ENCODE data around the gene FAM234B.

FAM234B gene, protein sequence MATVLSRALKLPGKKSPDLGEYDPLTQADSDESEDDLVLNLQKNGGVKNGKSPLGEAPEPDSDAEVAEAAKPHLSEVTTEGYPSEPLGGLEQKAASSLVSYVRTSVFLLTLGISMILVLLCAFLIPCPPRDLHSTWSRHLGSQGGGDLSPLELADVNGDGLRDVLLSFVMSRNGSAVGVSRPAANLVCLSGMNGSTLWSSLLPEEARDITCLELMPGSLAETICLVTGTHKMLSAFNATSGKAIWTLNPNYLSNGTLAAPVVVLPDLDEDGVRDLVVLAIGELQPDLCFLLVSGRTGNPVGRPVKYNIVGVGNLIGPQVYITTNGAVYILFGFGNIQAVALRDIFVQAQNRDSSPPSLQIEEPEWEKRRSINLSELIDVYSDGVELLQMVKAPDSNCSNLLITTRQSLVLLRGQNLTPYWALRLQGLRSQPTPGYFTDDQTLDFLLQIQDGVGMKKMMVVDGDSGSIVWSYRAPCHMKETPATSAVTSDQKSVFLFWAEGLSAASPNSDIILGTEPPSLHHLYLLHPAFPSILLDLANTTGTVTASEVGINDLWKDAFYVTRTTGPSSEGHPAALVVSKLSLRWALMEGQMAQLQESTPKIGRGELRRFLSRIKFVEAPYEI

DNA sequence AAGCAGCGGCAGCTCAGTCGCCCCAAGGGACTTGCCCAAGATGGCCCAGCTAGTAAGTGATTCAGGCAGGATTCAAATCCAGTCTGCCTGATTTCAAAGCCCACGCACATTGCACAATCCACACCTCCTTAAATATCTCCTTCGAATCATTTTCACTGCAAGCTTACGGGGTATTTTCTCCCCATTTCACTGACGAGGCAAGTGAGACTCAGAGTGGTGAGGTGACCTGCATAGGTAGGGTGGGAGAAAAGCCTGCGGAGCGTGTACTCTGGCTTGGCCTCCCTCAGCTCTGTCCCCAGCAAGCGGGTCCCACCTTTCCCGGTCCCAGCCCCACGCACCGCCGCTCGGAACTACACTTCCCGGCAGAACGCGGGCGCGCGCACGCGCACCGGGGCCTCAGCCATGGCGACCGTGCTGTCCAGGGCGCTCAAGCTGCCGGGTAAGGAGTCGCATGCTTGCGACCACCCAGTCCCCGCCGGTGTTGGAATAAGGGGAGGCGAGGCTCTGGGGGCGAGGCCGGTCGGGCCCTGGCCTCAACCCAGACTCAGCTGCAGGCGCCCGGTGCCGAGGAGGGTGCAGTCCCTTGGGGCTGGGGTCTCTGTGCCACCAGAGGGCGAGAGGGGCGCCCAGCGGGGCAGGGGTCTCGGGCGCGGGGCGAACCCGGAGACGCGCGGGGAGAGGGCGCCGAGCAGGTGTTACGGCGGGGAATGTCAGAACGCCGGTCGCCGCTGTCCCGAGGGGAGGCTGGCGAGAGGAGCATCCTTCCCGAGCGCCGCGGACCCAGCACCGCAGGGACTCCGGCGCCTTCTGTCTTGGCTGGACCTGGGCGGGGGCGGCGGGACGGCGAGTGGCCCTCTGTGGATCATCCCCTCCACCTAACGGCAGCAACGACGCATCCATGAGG, at the start of gene FAM234B:
TSS of gene FAM234B (plus strand) at position 380 of the 904 bp plus-strand sequence. CDS start at position 403, 23 bp downstream.
- DNase-seq: peak; percentile 53

DNA sequence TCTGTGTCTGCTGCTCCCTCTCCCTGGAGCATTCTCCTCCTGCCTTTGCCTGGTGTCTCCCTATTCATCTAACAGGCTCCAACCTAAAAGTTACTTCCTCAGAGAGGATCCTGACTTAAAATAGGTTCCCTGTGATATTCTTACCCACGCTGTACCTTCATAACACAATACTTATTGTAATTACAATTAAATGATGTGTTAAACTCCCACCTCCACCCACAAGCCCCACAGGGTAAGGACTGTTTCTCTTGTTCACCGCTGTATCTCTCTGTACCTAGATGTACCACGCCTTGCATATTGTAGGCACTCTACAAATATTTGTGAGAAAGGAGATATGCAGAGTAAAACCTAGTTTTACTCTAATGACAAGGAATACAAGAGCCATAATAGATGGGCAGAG, 49.1 kb upstream of the FAM234B start:
- DNase-seq: no peak

DNA sequence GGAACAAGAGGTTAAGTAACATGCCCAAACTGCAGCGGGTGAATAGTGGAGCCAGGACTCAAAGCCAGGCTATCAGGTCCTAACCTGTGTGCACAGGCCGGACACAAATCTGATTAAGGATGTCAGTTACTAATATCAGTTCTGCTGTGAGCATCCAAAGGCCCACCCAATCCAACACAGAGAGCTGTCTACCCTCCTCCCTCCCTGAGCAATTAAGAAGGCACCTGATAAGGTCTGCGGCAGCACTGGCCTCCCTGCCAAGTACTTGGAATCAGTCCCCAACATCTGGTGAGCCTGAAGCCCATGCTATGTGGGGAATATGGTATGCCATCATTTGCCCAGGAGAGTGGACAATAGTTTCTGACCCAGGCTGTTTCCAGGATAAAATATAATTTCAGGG, 48.0 kb upstream of the FAM234B start:
- no peak for DNase-seq

DNA sequence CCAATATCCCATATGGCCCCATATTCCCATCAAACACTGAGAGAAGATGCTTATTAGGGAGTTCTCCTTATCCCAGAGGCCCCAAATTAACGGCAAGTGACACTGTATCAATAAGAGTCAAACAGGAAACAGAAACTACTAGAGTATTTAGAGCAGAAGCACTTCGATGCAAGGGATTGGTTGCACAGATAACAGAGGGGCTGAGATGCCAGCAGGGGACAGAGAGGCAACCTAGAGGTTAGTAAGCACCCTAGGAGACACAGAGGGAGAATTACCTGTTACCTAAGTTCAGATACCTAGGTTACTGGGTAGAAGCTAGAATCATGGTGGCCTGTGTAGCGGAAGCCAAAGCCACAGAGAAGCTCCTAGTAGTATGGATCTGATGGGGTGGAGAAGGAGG, 47.0 kb upstream of the FAM234B start:
- no peak for DNase-seq

DNA sequence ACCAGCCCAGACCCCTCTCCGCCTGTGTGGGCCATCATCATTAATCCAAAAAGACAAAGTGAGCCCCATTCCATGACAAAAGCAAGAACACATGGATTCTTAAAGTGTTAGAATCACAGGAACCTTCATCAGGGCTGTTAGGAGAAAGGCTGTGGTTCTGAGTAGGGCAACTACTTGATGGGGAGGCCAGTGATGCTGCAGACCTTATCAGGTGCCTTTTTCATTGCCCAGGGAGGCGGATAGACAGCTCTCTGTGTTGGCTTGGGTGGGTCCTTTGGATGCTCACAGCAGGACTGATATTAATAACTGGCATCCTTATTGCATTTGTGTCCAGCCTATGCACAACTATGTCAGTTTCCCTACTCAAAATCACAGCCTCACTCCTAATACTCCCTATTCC, 46.4 kb upstream of the FAM234B start:
- no peak for DNase-seq

DNA sequence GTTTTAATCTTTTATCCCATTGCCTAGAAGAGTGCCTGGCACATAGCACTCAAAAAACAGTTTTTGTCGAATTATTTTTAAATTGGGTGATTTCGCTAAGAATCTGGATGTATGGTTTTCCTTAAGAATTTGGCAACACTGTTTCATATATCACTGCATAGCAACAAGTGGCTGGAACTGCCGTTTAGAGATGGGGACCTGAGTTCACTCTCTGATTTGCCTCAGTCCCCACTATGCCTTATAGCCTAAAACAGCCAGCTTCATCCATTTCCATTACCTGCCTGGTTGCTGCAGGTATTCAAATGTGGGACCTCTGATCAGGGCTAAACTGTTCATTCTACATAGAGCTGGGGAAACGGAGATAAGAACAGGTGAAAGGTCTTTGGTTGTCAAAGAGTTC, 45.9 kb upstream of the FAM234B start:
- DNase-seq: no peak

DNA sequence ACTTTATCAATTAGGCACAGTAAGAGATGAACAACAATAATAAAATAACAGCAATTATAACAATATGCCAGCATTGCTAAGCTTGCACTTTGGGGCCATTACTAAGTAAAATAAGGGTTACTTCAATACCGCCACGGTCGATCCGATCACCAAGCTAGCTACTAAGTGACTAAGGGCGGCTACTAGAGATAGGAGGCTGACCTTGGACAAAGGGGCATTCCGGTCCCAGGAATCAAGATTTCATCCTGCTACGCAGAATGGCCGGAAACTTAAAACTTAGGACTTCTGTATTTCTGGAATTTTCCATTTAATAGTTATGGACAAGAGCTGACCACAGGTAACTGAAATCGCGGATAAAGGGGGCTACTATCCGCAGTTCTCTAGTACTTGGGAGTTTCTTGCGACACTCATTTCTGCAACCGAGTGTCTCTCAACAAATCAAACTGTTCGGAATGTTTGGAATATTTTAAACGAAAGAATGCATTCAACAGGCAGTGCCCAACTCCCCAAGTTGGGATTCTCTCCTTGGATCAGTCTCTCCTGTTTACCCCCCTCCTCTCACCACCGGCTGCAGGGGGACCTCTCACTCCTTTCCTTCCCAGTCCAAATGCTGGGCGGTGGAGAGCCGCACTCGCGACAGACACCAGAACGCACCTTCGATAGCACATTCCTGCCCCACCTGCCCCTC, 44.8 kb upstream of the FAM234B start:
- no peak for DNase-seq

DNA sequence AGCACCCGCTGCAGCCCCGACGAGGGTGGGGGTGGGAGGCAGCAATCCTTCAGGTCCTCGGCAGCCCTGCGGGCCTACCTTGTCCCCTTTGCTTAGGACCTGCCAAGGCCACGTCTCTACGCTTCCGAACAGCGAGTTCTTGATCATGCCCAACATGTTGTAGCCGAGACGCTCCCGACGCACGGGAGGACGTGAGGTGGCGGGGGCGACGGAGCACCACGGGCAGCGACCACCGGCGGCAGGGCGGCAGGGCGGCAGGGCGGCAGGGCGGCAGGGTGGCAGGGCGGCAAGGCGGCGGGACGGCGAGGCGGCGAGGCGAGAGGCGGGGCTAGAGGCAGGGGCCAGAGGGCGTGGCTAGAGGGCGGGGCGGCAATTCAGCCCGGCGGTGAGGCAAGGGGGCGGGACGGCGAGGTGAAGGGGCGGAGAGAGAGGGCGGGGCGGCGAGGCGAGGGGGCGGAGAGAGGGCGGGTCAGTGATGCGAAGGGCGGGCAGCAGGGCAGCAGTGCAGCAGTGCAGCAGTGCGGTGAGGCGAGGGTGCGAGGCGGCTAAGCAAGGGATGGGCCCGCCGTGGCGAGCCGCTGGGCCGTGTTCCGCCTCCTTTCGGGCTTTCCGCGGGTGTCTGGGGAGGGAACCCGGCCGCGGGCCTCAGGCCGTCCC, 44.1 kb upstream of the FAM234B start, which contains the start of gene HEBP1:
TSS of gene HEBP1 (minus strand) at position 307 of the 657 bp plus-strand sequence. CDS start at position 156, 151 bp downstream.
- peak; percentile 56 for DNase-seq

DNA sequence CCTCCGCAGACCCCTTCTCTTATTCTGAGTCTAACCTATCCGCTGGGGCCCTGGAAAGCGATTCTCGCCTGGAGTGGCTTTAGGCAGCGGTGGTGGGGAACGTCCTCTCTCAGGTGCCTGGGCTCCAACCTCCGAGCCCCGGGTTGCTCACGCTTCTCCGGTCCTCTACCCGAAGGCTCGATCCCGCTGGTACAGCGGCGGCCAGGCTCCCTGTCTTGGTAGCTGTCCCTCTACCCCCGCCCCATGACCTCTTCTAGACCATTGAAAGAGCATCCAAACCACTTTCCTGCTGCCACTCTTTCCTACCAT, 43.6 kb upstream of the FAM234B start:
- DNase-seq: no peak

DNA sequence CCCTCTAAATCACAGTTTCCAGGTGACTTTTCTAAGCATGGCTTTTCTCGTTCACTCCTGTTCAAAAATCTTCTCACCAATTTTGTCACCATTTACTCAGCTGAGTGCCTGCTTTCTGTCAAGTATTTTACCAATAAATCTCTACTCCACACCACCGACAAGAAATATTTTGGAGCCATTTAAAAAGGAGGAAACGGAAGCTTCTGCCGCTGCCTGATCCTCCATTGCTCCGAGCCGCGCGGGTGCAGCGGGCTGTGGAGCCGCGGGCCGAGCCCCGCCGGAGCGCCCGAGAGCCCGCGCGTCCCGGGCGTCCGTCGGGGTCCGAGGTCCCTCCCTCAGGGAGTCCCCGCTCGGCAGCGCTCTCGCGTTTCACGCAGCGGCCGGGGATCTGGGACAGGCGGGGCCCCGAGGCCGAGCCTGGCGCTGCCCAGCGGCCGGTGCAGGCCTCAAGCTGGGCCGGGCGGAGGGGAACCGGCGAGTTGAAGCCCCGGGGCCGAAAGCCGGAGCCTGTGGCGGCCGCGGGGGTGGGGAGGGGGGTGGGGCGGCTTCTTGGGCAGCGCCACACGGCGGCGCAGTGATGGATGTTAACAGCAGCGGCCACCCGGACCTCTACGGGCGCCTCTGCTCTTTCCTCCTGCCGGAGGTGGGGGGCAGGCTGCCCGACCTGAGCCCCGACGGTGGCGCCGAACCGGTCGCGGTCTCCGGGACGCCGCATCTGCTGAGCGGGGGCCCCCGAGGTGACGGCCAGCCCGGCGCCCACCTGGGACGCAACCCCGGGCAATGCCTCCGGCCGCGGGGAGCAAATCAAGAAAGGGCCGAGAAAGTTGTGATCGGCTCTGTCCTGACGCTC, 43.0 kb upstream of the FAM234B start:
- no peak for DNase-seq

DNA sequence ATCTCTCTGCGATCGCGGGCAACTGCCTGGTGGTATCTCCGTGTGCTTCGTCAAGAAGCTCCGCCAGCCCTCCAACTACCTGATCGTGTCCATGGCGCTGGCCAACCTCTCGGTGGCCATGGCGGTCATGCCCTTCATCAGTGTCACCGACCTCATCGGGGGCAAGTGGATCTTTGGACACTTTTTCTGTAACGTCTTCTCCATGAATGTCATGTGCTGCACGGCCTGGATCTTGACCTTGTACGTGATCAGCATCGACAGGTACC, 42.5 kb upstream of the FAM234B start:
- no peak for DNase-seq

DNA sequence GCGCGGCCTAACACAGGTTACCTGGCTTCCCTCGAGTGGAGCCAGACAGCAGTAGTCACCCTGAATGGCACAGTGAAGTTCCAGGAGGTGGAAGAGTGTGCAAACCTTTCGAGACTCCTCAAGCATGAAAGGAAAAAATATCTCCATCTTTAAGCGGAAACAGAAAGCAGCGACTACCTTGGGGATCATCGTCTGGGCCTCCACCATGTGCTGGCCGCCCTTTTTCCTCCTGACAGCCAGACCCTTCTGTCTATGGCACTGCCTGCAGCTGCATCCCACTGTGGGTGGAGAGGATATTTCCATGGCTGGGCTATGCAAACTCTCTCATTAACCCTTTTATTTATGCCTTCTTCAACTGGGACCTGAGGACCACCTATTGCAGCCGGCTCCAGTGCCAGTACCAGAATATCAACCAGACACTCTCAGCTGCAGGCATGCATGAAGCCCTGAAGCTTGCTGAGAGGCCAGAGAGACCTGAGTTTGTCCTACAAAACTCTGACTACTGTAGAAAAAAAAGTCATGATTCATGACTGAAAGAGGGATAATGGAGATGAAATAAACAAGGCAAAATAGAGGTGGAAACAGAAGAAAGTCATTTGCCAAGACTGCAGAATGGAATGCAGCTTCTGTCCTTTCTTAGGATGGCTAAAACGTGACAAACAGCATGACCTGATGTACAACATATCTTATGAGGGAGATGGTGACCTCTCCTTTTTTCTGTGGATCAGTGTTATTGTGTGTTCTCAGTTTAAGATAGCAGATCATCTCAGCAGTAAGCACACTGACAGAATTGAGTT, 41.7 kb upstream of the FAM234B start:
- no peak for DNase-seq

DNA sequence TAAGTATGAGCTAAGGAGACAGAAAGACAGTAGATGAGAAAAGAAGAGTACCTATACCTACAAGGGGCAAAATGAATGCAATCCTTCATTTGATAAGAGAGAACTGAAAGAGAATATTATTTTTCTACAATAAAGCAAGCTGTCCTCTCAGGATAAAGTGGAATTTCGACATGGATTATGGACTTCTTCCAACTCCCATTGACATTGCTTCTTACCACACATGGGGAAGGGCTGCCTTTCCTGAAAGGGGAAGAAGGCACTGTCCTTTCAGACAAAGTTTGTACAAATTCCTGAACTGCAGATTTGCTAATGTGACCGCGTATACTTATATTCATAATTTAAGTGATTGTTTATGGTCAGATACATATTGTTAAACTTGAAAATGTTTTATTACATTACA, 39.8 kb upstream of the FAM234B start:
- DNase-seq: no peak

DNA sequence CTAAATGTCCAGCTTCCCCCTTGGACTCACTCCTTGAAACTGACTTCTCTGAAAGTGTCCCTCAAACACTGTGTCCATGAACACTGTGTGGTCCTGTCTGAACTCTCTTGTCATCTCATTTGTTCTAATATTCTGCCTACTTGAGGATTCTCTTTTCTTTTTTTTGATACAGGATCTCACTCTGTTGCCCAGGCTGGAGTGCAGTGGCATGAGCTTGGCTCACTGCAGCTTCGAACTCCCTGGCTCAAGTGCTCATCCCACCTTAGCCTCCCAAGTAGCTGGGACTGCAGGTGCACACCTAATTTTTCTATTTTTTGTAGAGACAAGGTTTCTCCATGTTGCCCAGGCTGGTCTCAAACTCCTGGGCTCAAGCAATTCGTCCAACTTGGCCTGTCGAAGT, 39.2 kb upstream of the FAM234B start:
- DNase-seq: no peak

DNA sequence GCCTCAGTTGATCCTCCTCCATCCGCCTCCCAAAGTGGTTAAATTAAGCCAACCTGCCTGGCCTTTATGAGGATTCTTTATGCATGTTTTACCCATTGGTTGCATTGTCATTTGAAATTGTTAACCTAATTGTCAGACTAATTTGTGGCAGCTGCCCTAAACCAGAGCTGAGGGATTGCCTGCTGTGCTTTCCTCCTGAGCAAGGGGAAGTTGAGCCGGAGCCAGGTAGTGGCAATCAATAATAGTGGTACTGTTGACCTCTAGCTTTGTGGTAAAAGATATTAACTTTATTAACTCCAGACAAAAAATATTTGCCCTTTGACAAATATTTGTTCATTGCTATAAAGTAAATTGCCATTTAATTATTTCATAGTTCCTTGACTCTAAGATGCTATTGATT, 38.5 kb upstream of the FAM234B start:
- DNase-seq: peak; percentile 45

DNA sequence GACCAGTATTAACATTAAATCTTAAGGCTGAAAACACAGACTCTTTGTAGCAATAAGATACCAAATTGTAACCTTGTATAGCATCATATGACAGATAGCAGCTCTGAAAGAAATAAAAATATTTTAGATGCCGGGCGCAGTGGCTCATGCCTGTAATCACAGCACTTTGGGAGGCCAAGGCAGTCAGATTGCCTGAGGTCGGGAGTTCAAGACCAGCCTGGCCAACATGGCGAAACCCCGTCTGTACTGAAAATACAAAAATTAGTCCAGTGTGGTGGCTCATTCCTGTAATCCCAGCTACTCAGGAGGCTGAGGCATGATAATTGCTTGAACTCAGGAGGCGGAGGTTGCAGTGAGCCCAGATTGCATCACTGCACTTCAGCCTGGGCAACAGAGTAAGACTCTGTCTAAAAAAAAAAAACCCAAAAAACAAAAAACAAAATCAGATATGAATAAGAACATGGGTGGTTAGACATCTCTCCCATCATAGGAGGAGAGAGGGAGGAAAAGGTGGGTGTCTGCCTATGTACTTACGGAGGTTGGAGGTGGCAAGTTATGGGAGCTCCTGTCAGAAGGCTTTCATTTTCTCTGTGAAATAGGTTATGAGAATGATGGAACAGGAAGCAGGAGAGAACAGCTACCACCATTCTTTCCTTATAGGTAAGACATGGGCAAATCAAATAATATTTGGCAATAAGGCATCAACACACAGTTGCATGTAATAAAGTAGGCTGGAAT, 36.5 kb upstream of the FAM234B start:
- DNase-seq: no peak

DNA sequence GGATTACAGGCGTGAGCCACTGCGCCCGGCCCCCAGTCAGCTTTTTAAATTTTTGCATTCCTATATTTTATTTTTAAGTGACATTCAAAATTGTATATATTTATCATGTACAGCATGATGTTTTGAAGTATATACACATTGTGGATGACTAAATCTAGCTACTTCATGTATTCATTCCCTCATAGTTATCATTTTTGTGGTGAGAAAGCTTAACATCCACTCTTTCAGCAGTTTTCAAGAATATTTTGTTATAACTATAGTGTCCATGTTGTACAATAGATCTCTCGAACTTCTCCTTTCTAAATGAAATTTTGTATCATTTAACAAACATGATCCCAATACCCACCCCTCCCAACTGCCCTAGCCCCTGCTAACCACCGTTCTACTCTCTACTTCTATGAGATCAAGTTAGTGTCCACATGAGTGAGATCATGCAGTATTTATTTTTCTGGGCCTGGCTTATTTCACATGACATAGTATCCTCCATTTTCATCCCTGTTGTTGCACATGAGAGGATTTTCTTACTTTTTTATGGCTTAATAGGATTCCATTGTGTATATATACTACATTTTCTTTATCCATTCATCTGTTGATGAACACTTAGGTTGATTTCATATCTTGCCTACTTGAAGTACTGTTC, 35.3 kb upstream of the FAM234B start:
- DNase-seq: no peak

DNA sequence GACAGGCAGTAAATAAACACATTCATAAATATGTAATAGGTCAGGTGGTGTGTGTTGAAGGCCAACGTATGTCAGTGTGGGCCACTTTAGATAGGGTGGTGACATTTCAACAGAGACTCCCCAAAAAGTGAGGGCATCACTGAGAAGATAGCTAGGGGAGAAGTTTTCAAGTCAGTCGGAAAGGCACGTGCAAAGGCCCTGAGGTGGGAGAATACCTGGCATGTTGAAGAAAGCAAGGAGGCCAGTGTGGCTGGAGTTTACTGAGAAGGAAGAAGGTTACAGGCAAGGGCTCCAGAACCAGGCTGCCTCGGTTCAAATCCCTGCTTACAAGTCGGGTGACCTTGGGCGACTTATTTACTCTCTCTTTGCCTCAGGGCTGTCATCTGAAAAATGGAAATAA, 33.1 kb upstream of the FAM234B start:
- DNase-seq: no peak

DNA sequence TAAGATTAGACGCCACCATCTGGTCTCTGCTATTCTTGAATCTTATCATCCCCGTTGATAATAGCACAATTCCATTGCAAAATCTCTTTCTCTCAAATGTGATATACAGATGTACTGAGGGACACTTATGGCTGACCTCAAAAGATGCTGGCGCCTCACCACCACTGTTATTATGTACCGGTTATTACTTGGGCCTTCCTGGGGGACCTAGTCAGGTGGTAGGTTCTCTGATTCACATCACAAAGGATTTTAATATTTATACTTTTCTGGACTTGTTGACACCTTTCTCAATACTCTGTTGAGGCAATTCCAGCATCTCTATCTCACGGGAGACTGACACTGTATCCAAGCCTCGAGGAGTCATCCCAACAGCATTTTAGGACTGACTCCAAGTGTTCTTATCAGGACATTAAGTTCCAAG, 21.3 kb upstream of the FAM234B start:
- DNase-seq: no peak
